ENCODE measurements around the gene ACRBP.

Gene ACRBP

GRCh38 chr12:6650832-6651231, 3.6 kb upstream of the ACRBP start:
- DNase-seq = no peak

GRCh38 chr12:6646276-6647082, 753 bp downstream of the ACRBP start:
- DNase-seq = no peak

GRCh38 chr12:6644903-6645302, 2.3 kb downstream of the ACRBP start:
- peak in 18 of 51 donors; percentile 3 to 60 (median 26) for DNase-seq

- peak in 1 of 51 donors; percentile 35 for DNase-seq
These were observed 3.0 kb downstream of the ACRBP start for GRCh38 chr12:6644257-6644596.

- DNase-seq = peak in 4 of 51 donors; percentile 6 to 32 (median 24)
These were observed 3.5 kb downstream of the ACRBP start for GRCh38 chr12:6643569-6644256.

DNA sequence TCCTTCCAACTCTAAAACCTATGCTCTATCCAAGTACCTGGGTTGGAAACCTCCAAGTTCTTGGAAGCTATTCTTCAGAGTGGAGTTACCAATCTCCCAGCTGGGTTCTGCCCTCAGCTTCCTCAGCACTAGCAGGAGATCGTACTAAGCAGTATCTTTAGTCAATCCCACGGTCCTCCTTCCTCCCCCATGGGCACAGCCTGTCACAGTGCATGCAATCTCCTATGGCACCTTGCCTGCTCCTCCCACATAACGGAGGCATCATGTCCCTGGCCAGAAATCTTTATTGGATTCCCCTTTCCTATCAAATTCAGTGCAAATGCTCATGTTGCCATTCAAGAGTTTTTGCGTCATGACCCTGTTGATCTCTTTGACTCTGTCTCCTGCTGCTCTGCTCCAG, 6.1 kb downstream of the ACRBP start:
- DNase-seq = peak in 1 of 51 donors; percentile 54

- DNase-seq = no peak
These were observed 6.7 kb downstream of the ACRBP start for GRCh38 chr12:6640497-6640896.

DNA sequence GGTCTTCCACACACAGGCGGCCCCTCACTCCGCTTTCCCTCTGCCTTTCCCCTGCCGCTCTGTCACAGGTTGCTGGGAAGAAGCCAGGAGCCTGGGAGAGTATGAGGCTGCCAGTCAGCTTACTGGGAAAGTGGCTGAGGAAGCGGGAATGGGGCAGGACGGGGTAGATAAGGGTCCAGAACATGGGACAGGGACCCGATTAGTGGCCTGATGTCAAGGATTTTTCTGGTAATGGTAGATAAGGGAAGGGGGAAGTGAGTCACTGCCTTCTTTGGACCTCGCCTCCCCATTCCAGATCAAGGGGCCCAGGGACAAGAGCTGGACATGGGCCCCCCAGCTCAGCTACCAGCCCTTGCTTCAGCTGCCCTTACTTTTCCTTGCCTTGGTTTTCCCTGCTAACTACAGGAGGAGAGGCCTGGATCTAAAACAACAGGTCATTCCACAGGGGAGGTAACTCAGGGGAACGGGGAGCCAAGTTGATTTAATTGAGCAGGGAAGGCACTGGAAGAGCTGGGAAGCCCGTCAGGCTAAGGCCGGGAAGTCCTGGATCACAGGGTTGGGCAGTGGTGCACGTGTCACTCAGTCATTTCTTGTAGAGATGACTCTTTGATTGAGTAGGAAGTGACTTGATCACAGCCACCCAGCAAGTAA, 8.0 kb downstream of the ACRBP start:
- no peak for DNase-seq

GRCh38 chr12:6638305-6638704, 8.9 kb downstream of the ACRBP start:
- DNase-seq = peak in 1 of 51 donors; percentile 17

DNA sequence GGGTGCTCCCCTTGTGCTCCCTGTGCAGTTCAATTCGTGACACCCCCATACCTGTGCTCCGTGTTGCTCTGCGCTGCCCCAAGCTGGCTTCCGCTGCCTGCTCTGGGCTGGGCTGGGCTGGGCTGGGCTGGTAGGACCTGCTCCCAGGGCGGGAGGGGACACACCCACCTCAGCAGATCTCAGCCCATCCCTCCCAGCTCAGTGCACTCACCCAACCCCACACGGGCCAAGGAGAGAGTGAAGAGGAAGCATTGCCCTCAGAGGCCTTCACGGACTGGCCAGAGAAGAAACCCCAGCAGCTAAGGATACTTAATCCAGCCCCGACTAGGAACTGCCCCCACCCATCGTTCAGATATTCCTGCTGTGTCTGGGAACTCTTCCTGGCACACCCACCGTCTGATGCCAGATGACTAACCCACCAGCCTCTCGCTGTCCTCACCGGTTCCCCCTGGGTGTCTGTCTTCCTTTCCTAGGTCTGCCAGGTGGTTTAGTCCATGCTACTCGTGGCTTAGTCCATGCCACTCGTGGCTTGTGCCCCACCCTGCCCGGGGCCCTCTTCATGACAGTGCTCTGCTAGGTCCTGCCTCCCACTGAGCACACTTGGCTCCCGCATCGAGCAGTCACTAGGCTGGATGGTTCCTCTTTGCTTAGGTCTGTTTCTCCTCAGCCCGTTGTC, 11.2 kb downstream of the ACRBP start, which contains the start of gene LPAR5:
Gene LPAR5, minus strand, starts transcription at position 104 of the 676 bp plus-strand sequence. CDS start 14,711 bp downstream, outside the sequence.
- peak in 8 of 51 donors; percentile 15 to 35 (median 19) for DNase-seq

DNA sequence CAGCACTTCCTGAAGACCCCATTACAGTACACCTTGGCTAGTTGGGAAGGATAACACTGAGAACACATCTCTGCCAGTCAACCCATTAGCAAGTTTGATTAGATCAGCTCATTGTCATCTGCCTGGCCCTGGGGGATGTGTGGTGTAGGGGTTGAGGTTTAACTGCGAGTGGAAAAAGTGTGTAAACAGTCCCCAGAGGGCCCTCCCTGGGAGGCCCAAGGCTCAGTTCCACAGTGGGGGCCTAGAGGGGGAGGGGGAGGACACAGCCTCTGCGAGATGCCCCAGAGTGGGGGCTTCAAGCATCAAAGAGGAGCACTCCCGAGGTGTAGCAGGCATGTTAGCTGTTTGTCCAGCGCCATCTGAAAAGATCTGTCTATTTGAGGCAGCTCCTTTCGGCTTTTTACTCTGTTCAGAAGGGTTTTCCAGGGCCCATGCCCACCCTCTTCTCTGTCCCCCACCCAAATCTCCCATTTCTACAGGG, 11.8 kb downstream of the ACRBP start:
- no peak for DNase-seq

- DNase-seq = peak in 8 of 51 donors; percentile 13 to 34 (median 19)
These were observed 14.9 kb downstream of the ACRBP start for GRCh38 chr12:6632026-6632983.

DNA sequence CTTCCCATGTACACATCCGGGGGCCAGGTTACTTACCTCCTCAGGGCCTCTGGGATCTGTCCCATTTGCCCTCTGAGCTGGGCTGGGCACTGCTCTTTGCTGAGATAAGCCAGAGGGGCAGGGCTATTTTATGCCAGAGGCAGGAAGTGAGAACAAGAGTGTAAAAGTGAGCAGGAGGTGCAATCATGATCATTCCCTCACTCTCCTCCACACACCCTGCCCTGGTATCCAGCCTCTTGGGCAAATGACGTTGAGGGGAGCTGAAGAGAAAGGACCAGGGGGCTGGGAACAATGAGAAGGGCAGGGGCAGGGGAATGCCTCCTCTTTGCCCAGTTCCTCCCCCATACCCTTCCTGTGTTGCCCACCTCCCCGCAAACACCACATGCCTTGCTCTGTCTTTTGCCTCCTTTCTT, 15.7 kb downstream of the ACRBP start:
- DNase-seq = peak in 1 of 51 donors; percentile 16

DNA sequence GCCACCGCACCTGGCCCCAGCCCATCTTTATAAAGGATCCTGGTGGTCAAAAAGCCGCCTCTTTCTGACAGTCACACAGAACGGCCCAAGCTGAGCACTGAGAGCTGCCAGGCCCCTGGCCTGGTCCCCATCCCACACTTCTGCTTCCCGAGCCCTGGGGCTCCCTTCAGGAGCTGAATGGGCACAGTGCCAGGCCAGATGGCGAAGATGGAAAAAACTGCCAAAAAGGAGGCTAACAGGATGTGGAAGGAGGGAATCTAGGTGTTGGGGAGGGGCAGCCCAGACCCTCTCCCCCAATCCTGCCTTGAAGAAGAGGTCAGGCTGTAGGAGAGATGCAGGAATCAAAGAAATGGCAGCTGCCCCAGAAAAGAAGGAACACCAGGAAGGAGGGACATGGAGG, 16.5 kb downstream of the ACRBP start:
- no peak for DNase-seq

- no peak for DNase-seq
These were observed 19.6 kb downstream of the ACRBP start for GRCh38 chr12:6627616-6628015.

DNA sequence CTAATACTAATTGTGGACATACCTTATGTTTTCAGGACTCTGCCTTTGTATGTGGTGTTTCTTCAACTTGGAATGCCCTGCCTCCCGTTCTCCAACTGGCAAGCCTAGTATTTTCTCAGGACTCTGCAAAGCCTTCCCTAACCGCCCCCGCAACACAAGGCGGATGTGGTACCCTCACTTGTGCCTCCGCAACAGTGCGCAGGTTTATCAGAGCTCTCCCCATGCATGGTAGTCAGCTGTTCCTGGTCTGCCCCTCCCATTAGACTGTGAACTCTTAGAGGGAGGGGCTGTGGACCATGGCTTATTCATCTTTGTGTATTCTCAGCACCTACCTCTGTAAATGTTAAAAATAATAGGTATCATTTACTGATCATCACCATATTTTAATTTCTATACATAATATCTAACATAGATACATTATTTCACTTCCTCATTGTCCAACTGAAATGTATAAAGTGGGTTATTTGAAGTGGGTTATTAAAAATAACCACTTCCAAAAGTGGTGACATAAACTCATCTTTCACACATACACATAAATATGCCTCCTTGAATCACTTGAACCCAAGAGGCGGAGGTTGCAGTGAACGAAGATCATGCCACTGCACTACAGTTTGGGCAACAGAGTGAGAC, 20.5 kb downstream of the ACRBP start:
- no peak for DNase-seq

DNA sequence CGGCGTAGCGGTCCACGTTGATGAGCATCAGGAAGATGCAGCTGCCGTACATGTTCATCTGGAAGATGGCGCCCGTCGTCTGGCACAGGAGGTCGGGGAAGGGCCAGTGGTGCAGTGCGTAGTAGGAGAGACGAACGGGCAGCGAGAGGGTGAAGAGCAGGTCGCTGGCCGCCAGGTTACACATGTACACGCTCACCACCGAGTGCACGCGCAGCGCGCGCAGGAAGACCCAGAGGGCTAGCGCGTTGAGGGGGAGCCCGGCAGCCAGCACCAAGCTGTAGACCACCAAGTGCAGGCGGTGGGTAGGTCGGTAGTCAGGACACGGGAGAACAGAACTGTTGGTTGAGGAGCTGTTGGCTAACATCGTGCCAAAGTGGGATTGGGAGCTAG, 26.4 kb downstream of the ACRBP start:
- DNase-seq = no peak

DNA sequence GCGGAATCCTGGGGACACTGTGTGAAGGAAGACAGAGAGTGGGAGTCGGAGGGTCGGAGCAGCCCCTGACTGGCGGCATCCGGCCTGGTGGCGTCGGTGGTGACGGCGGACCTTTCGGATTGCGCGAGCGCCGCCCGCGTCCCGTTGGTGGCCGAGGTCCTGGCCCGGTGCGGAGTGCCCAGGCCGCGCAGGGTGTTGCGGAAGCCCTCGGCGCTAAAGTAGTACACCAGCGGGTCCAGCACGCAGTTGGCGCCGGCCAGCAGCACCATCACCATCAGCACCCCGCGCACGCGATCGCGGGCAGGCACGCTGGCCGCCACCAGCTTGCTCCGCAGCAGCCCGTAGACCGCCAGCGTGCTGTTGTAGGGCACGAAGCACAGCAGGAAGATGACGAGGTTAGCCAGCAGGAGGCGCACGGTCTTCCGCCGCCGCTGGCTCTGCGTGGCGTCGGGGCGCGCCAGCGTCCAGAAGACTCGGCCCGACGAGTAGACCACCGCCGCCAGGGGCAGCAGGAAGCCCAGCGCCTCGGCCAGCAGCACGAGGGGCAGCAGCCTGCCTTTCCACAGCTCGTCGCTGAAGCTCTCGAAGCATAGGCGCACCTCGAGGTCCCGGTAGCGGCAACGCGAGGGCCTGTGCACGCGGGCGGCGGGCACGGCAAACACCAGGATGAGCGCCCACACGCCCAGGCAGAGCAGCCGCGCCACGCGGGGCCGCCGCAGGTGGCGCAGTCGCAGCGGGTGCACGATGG, 26.9 kb downstream of the ACRBP start:
- DNase-seq = peak in 4 of 51 donors; percentile 17 to 31 (median 18)
